DOHH2 (cell line): ENCODE measurements around the gene TUBB4B.

Experiments used
- H3F3A ChIP-seq: fragments of 200-600 bp; sonication (generic), shearing (Covaris generic); 2 replicates; pipeline ENCODE4 v1.6.0; 2016; ENCODE audit warnings: antibody characterized with exemption, mild to moderate bottlenecking; ENCODE audit not compliant: control insufficient read depth, insufficient read depth
- H3K27ac ChIP-seq: fragments of 200-600 bp; sonication (generic); 2 replicates; pipeline ENCODE4 v1.5.1; 2014; ENCODE audit warnings: low read depth, mild to moderate bottlenecking, low read length, moderate library complexity
- H3K27me3 ChIP-seq: fragments of 200-600 bp; sonication (generic); 2 replicates; pipeline ENCODE4 v1.6.1; 2014; ENCODE audit warnings: mild to moderate bottlenecking, low read length, mixed read lengths; ENCODE audit not compliant: control insufficient read depth
- H3K36me3 ChIP-seq: fragments of 200-600 bp; sonication (generic); 2 replicates; pipeline ENCODE4 v1.6.1; 2014; ENCODE audit warnings: mild to moderate bottlenecking, low read length, moderate library complexity, mixed read lengths; ENCODE audit not compliant: control insufficient read depth
- H3K4me1 ChIP-seq: fragments of 200-600 bp; sonication (generic); 2 replicates; pipeline ENCODE4 v1.6.1; 2014; ENCODE audit warnings: mild to moderate bottlenecking, low read length, mixed read lengths; ENCODE audit not compliant: control insufficient read depth
- H3K4me2 ChIP-seq: fragments of 200-600 bp; sonication (generic); 2 replicates; pipeline ENCODE4 v1.6.0; 2014; ENCODE audit warnings: mild to moderate bottlenecking, low read length, moderate library complexity
- H3K4me3 ChIP-seq: fragments of 200-600 bp; sonication (generic); 2 replicates; pipeline ENCODE4 v1.5.1; 2014; ENCODE audit warnings: mild to moderate bottlenecking, low read length, mixed read lengths
- H3K79me2 ChIP-seq: fragments of 200-600 bp; sonication (generic); 2 replicates; pipeline ENCODE4 v1.6.1; 2014; ENCODE audit warnings: mild to moderate bottlenecking, low read length, mixed read lengths; ENCODE audit not compliant: control insufficient read depth
- H3K9me2 ChIP-seq: fragments of 200-600 bp; sonication (generic); replicated peaks from 2 replicates; pipeline ENCODE4 v1.6.1; 2014; ENCODE audit warnings: mild to moderate bottlenecking, low read length, mixed read lengths; ENCODE audit not compliant: control insufficient read depth
- H3K9me3 ChIP-seq: fragments of 200-600 bp; sonication (generic); 2 replicates; pipeline ENCODE4 v1.6.1; 2014; ENCODE audit warnings: antibody characterized with exemption, low read length, mixed read lengths; ENCODE audit not compliant: control insufficient read depth, insufficient read depth
- H4K20me1 ChIP-seq: fragments of 200-600 bp; sonication (generic); 2 replicates; pipeline ENCODE4 v1.6.0; 2014; ENCODE audit warnings: low read depth, mild to moderate bottlenecking, antibody characterized with exemption, low read length, moderate library complexity; ENCODE audit not compliant: control insufficient read depth, insufficient read depth
- EZH2phosphoT487 ChIP-seq: fragments of 200-600 bp; sonication (generic); IDR thresholded peaks from 2 replicates; pipeline ENCODE4 v1.6.1; 2017; ENCODE audit warnings: borderline replicate concordance, mild to moderate bottlenecking, antibody characterized with exemption, low read length, moderate library complexity, mixed read lengths
- TF ChIP-seq, protein P1 (sequence below): fragments of 200-600 bp; sonication (generic); IDR thresholded peaks from one replicate; pipeline ENCODE4 v1.5.1; 2014; ENCODE audit warnings: antibody characterized with exemption, mild to moderate bottlenecking, low read depth, low read length; ENCODE audit not compliant: poor library complexity, severe bottlenecking

The TUBB4B gene

DNA sequence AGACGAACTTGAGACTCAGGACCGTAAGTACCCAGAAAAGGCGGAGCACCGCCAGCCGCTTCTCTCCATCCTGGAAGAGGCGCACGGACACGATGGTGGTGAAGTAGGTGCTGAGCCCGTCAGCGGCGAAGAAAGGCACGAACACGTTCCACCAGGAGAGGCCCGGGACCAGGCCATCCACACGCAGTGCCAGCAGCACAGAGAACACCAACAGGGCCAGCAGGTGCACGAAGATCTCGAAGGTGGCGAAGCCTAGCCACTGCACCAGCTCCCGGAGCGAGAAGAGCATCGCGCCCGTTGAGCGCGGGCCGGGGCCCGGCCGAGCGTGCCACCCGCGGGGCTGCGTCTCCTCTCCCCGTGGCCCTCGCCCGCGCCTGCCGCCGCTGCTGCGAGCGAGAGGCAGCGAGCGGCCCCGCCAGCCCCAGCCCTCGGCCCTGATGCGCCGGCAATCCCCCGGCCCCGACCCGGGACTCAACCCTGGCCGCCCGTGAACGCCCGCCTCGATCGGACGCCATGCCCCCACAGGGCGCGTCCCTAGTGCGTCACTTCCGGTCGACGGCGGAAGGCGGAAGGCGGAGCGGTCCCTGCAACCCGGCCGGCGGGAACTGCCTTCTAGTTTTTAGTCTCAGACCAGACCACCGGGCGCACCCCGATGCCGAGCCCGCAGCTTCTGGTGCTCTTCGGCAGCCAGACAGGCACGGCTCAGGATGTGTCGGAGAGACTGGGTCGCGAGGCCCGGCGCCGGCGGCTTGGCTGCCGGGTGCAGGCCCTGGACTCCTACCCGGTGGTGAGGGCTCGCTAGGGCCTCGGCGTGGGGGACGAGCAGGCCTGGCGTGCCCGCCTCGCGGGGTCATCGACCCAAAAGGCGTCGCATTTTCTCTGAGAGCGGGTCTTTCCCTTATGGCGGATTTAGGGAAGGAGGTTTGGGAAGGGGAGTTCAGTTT, 35.7 kb upstream of the TUBB4B start, which contains the start of the genes NDOR1 and TMEM203:
Gene NDOR1 (plus strand): TSS at position 575 of the 944 bp plus-strand sequence. CDS start 78 bp downstream, at position 653.
Gene TMEM203 (minus strand): TSS at position 523 of the 944 bp plus-strand sequence. CDS start 234 bp downstream, at position 289.
- H3F3A ChIP-seq: peaks cover 6% of the 10 kb centered on the region
- no peaks in the 10 kb centered on the region for H3K9me2 ChIP-seq
- H3K79me2 ChIP-seq: peaks cover 76% of the 10 kb centered on the region
- H4K20me1 ChIP-seq: peaks cover 5% of the 10 kb centered on the region; the same call in 1 of the 2 replicates
- peaks cover 52% of the 10 kb centered on the region for H3K4me1 ChIP-seq
- no peaks in the 10 kb centered on the region for H3K9me3 ChIP-seq
- H3K27ac ChIP-seq: peak within 1 kb of the TSS; percentile 45
- TF ChIP-seq, protein P1, sequence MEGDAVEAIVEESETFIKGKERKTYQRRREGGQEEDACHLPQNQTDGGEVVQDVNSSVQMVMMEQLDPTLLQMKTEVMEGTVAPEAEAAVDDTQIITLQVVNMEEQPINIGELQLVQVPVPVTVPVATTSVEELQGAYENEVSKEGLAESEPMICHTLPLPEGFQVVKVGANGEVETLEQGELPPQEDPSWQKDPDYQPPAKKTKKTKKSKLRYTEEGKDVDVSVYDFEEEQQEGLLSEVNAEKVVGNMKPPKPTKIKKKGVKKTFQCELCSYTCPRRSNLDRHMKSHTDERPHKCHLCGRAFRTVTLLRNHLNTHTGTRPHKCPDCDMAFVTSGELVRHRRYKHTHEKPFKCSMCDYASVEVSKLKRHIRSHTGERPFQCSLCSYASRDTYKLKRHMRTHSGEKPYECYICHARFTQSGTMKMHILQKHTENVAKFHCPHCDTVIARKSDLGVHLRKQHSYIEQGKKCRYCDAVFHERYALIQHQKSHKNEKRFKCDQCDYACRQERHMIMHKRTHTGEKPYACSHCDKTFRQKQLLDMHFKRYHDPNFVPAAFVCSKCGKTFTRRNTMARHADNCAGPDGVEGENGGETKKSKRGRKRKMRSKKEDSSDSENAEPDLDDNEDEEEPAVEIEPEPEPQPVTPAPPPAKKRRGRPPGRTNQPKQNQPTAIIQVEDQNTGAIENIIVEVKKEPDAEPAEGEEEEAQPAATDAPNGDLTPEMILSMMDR: no peak
- peak within 1 kb of the TSS; percentile 92 for H3K4me2 ChIP-seq
- H3K4me3 ChIP-seq: peak within 1 kb of the TSS; percentile 99
- peaks cover 36% of the 10 kb centered on the region for H3K36me3 ChIP-seq
- no peaks in the 10 kb centered on the region for H3K27me3 ChIP-seq

DNA sequence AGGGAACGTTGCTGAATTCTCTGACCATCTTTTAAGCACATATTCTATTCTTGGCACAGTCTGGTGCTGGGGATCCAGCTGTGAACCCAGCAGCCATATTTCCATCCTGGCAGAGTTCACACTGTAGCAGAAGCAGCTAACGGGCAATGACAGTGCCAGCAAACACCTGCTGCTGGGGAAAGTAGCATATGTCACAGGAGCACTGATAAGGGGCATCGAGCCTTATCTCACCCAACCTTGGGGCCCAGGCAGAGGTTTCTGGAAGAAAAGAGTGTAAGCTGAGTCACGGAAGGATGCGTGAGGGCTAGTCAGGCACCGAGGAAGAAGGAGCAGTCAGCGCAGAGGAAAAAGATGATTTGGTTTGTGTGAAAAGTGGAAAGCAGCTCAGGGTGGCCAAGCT, 34.5 kb upstream of the TUBB4B start:
- Histone ChIP-seq H4K20me1 (peaks cover 5% of the 10 kb centered on the region; the same call in 1 of the 2 replicates), H3K79me2 (peaks cover 69% of the 10 kb centered on the region)
- no peak for TF ChIP-seq EZH2phosphoT487
- TF ChIP-seq, protein P1: no peak

DNA sequence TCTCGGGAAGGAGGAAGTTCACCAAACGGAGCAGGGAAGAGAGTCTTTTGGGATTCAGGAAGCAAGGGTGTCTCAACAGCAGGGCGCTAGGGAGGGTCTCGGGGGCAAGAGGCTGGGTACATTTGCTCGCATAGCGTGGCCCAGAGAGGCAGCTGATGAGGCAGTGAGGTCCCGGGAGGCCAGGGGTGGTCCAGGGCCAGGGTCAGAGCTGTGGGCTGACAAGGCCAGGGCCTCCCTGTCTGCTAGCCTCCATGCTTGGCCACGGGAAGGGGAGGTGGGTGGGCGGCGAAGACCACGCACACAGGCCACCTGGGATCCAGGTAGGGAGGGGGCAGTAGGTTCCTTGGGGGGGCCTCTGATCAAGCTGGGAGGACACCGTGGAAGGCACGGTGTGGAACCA, 29.6 kb upstream of the TUBB4B start:
- Histone ChIP-seq H3K36me3 (peaks cover 48% of the 10 kb centered on the region), H3K4me1 (peaks cover 10% of the 10 kb centered on the region)

More for the DNA sequence above, 34.5 kb upstream of the TUBB4B start:
- peak overlapping the region; percentile 92 for H3K4me2 ChIP-seq
- H3K36me3 ChIP-seq: peaks cover 40% of the 10 kb centered on the region
- H3F3A ChIP-seq: peaks cover 6% of the 10 kb centered on the region
- peaks cover 46% of the 10 kb centered on the region for H3K4me1 ChIP-seq
- peak overlapping the region; percentile 99 for H3K4me3 ChIP-seq
- H3K27ac ChIP-seq: no peak overlapping the region
- no peaks in the 10 kb centered on the region for H3K9me3 ChIP-seq
- H3K27me3 ChIP-seq: no peaks in the 10 kb centered on the region
- no peaks in the 10 kb centered on the region for H3K9me2 ChIP-seq

More for the DNA sequence above, 29.6 kb upstream of the TUBB4B start:
- no peak overlapping the region for H3K27ac ChIP-seq
- peaks cover 19% of the 10 kb centered on the region for H3K79me2 ChIP-seq
- no peak overlapping the region for H3K4me3 ChIP-seq
- H3K9me2 ChIP-seq: no peaks in the 10 kb centered on the region
- TF ChIP-seq EZH2phosphoT487: no peak
- TF ChIP-seq, protein P1: no peak
- H3K9me3 ChIP-seq: no peaks in the 10 kb centered on the region
- no peaks in the 10 kb centered on the region for H4K20me1 ChIP-seq
- H3F3A ChIP-seq: no peaks in the 10 kb centered on the region
- H3K4me2 ChIP-seq: no peak overlapping the region
- H3K27me3 ChIP-seq: no peaks in the 10 kb centered on the region
